Lower lobe of right lung (tissue), 2 donors: ENCODE results near the gene TMEM14C. TPM values are rescaled to one million over a fixed set of nuclear protein-coding genes. Genes with fewer than 3 reads are reported as not detected.
"Not testable (repeated sequence)": the region's sequence is repeated elsewhere in the genome, so short reads cannot be mapped to it uniquely, and the experiment has no call there.

Source experiments
- ATAC-seq, 2 donors: fragments of 200-7000 bp; cut with Tn5 transposase; one replicate each; pipeline ENCODE4 v1.9.1; 2020 to 2022; ENCODE audit warnings: mild to moderate bottlenecking in 2 of 2, moderate library complexity in 2 of 2
- DNase-seq: peaks from one replicate; pipeline ENCODE4 v3.0.0-alpha.2; 2020
- H3K27ac ChIP-seq: fragments of 200-600 bp; one replicate; pipeline ENCODE4 v1.8.0; 2022
- H3K27me3 ChIP-seq: fragments of 200-600 bp; one replicate; pipeline ENCODE4 v1.8.0; 2022; ENCODE audit warnings: low read depth
- H3K36me3 ChIP-seq: fragments of 200-600 bp; one replicate; pipeline ENCODE4 v1.8.0; 2022; ENCODE audit warnings: mild to moderate bottlenecking
- H3K4me1 ChIP-seq: fragments of 200-600 bp; one replicate; pipeline ENCODE4 v1.8.0; 2022
- H3K4me3 ChIP-seq: fragments of 200-600 bp; one replicate; pipeline ENCODE4 v1.8.0; 2022; ENCODE audit warnings: mild to moderate bottlenecking
- H3K9me3 ChIP-seq: fragments of 200-600 bp; one replicate; pipeline ENCODE4 v1.8.0; 2022
- intact Hi-C: fragments of 100-400 bp; cut with DNase I; formaldehyde crosslinking; loops from one replicate; pipeline ENCODE4 v1.11.0; 2022
- total RNA-seq: library from RNA; stranded (reverse); fragmentation: NEBNext Ultra II Directional; extraction: Animal tissue kit (Norgen Biotek cat#: 25700); gene quantifications from one replicate; pipeline ENCODE4 v1.2.1, GENCODE V29; 2021
- TF ChIP-seq, protein P1 (sequence below): fragments of 200-600 bp; IDR thresholded peaks from one replicate; pipeline ENCODE4 v1.8.0; 2022; ENCODE audit warnings: antibody characterized with exemption, mild to moderate bottlenecking
- donor health status: DM: no; HTN: yes; CAD: no; lungs with severe emphysema.

Gene TMEM14C
- total RNA-seq, 1 donor from 2014 or later = 81.9 TPM

DNA sequence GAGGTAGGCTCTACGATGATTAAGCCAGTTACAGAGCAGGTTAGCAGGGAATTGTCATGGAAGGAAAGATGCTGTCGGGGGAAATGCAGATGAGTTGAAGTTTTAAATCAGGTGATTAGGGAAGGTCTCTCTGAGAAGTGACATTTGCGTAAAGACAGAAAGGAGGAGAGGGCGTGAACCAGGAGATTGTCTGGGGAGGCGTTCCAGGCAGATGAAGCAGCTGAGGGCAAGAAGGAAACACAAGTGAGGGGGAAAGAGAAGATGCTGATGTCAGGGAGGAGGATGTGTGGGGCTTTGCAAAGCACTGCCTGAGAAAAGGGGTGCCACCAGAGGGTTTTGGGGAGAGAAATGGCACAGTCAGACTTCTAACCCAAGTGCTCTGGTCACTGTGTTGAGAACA lies 22.2 kb downstream of the TMEM14C start:
- Histone ChIP-seq H3K27me3 (no peaks in the 10 kb centered on the region), H3K27ac (no peak overlapping the region), H3K4me1 (peaks cover 25% of the 10 kb centered on the region), H3K9me3 (no peaks in the 10 kb centered on the region), H3K4me3 (no peak overlapping the region), H3K36me3 (peaks cover 14% of the 10 kb centered on the region)
- no peak for ATAC-seq
- DNase-seq = no peak
- TF ChIP-seq, protein P1, sequence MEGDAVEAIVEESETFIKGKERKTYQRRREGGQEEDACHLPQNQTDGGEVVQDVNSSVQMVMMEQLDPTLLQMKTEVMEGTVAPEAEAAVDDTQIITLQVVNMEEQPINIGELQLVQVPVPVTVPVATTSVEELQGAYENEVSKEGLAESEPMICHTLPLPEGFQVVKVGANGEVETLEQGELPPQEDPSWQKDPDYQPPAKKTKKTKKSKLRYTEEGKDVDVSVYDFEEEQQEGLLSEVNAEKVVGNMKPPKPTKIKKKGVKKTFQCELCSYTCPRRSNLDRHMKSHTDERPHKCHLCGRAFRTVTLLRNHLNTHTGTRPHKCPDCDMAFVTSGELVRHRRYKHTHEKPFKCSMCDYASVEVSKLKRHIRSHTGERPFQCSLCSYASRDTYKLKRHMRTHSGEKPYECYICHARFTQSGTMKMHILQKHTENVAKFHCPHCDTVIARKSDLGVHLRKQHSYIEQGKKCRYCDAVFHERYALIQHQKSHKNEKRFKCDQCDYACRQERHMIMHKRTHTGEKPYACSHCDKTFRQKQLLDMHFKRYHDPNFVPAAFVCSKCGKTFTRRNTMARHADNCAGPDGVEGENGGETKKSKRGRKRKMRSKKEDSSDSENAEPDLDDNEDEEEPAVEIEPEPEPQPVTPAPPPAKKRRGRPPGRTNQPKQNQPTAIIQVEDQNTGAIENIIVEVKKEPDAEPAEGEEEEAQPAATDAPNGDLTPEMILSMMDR = no peak
- intact Hi-C loops = no loop called here

DNA sequence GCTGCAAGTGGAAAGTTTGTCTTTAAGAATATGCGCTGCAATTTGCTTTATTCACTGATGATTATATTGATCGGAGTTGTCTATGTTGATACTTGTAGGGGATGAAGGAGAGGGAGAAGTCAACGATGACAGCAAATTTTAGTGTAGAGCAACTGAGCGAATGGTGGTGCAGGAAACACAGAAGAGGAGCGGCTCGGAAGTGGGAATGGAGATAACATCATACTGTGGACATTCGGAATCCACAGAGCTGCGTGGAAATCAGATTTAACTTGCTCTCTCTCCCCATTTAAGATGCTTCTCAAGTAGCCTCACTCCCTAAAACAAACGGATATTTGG lies 24.0 kb downstream of the TMEM14C start:
- H3K4me1 ChIP-seq = peaks cover 25% of the 10 kb centered on the region

GRCh38 chr6:10747251-10747972 lies 24.5 kb downstream of the TMEM14C start, which contains the start of gene TMEM14B:
TMEM14B (plus strand) TSS chr6:10747805; CDS start chr6:10749246, 1,441 bp downstream.
- peak within 1 kb of the TSS; percentile 88 for H3K27ac ChIP-seq
- intact Hi-C loops = no loop called here

More for the DNA sequence above, 24.0 kb downstream of the TMEM14C start:
- TF ChIP-seq, protein P1 = no peak
- H3K27ac ChIP-seq = peak overlapping the region; percentile 88
- H3K36me3 ChIP-seq = peaks cover 28% of the 10 kb centered on the region
- no peaks in the 10 kb centered on the region for H3K9me3 ChIP-seq
- H3K4me3 ChIP-seq = peak overlapping the region; percentile 77
- DNase-seq (no peak), ATAC-seq (no peak)
- no peaks in the 10 kb centered on the region for H3K27me3 ChIP-seq
- intact Hi-C loops = no loop called here

GRCh38 chr6:10749734-10750133 lies 26.9 kb downstream of the TMEM14C start:
- TF ChIP-seq, protein P1 = no peak
- H3K27me3 ChIP-seq = no peaks in the 10 kb centered on the region
- intact Hi-C loops = no loop called here
- peaks cover 42% of the 10 kb centered on the region for H3K36me3 ChIP-seq
- no peak overlapping the region for H3K4me3 ChIP-seq
- no peak overlapping the region for H3K27ac ChIP-seq
- peaks cover 25% of the 10 kb centered on the region for H3K4me1 ChIP-seq
- no peaks in the 10 kb centered on the region for H3K9me3 ChIP-seq
- ATAC-seq (no peak), DNase-seq (no peak)

More at GRCh38 chr6:10747251-10747972, 24.5 kb downstream of the TMEM14C start, which contains the start of gene TMEM14B:
- TF ChIP-seq, protein P1 = no peak
- Histone ChIP-seq H3K9me3 (no peaks in the 10 kb centered on the region), H3K36me3 (peaks cover 25% of the 10 kb centered on the region), H3K4me3 (peak within 1 kb of the TSS; percentile 77), H3K4me1 (peaks cover 25% of the 10 kb centered on the region), H3K27me3 (no peaks in the 10 kb centered on the region)
- DNase-seq = peak; percentile 100
- ATAC-seq = peak; percentile 100

DNA sequence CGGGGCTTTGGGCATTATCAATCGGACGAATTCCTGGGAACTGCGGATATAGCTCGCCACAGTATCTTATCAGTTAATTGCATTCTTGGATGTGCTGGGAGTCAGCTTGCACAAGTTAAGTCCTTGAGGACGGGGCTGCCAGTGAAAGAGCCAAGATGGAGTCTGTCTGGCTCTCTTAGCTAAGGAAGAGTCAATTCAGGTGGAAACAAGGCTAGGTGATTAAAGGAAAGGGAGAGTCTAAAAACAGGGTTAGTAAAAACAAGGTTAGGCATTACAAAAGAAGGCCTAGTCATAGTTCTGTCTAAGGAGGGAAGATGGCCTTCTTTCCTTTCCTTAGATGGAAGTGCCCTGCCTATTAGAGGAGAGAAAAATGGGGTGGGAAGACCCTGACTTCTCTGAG lies 27.7 kb downstream of the TMEM14C start:
- intact Hi-C loops, H3K9me3 ChIP-seq, H3K4me3 ChIP-seq, H3K27ac ChIP-seq, H3K27me3 ChIP-seq, ATAC-seq, DNase-seq: not testable (repeated sequence)
- H3K36me3 ChIP-seq = peaks cover 50% of the 10 kb centered on the region
- peaks cover 25% of the 10 kb centered on the region for H3K4me1 ChIP-seq

DNA sequence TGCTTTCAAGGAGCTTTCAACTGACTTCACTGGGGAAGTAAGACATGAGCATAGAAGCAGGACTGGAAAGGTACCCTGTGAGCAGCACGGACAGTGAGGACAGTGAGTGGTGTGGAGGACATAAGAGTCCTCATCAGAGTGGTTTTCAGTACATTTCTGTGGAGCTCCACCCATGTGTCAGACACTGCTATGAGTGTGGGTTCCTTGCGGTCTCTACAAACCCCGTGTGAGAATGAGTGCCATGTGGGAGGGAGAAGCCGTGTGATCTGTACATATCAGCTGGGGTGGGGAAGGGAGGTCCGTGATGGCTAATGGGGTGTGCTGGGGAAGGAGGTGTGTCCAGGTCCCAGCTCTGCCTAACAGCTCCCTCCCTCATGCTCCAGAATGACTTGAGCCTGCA lies 28.9 kb downstream of the TMEM14C start:
- DNase-seq, H3K27me3 ChIP-seq, ATAC-seq, H3K4me3 ChIP-seq, H3K9me3 ChIP-seq, intact Hi-C loops, H3K27ac ChIP-seq: not testable (repeated sequence)
- Histone ChIP-seq H3K4me1 (peaks cover 23% of the 10 kb centered on the region), H3K36me3 (peaks cover 60% of the 10 kb centered on the region)
